GF-D8 (cell line): ENCODE measurements around the gene GRIK2.

ENCODE experiments used
- DNase-seq: peaks from one replicate; lab custom pipeline; 2025; lab: John Stamatoyannopoulos, UW

Gene GRIK2

DNA sequence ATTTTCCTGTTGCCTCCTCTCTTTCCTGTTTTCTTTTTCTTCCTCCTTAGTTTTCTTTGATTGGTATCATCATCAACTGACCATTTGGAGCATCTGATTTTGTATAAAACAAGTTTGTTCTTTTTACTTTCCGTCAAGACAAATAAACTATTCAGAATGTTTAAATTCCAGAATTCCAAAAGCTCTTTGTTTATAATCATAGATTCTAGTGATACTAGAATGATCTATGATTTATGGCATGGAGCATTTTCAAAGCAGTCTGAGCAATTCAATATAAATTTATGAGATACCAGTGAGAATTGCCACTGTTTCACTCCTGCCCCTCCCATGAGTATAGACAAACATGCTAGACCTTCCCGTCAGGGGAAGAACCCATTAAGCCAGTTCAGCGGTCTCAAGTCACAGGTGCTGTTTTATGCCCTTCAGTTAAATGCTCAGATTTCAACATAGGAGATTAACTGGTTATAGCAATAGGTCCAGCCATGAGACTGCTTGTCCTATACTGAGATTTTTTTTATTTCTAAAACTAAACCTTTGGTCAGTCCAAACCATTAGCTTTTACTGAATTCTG lies 60.7 kb downstream of the GRIK2 start:
- DNase-seq, result no peak

DNA sequence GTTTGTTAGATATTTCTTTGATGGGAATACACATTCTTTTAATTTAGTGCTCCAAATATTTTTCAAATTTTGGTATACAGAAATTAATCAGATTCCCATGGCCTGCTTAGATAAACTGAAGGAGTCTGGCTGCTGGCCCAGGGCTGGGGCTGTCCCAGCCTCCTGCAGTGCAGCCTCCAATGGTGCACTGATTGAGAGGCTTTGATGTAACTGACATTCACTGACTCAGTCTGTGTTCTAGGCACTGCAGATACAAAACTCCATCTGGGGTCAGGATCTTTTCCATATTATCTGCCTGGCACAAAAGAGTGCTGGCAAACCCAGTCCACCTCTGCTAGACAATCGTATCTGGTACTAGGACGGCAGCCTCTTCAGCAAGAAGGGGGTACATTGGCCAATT lies 64.8 kb downstream of the GRIK2 start:
- no peak for DNase-seq

DNA sequence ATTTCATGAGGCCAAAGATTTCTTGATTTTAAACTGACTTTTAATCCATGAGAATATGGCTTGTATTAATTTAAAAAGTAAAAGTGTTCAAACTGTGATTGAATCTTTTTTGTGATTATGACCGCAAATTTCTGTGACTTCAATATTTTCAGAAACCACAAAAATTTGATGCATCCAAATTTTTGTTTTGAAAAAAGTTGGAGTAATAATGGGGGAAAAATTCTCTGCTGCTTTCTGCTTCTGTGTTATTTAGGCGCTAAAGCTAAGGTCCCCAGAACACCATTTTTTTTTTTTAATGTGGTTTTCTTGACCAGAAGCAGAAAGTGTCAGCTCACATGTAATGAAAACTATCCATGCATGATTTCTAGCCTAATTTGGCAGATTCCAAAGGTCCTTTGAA lies 65.3 kb downstream of the GRIK2 start:
- no peak for DNase-seq

DNA sequence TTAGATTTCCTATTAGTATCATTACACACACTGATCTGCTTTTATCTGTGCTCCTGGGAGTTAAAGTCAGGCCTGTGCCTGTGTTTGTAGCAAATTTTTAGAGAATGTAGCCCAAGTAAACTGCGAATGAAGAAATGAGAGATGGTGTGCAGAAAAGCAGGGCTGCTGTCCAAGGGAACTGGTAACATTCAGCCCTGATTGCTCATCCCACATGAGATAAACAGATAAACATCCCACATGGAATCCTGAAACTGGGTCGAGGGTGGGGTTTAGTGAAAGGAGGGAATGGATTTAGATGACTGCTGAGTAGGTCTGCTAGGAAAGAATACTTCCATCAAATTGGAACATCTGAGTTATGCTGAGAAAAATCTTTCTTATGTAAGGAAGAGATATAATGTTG lies 69.1 kb downstream of the GRIK2 start:
- no peak for DNase-seq

DNA sequence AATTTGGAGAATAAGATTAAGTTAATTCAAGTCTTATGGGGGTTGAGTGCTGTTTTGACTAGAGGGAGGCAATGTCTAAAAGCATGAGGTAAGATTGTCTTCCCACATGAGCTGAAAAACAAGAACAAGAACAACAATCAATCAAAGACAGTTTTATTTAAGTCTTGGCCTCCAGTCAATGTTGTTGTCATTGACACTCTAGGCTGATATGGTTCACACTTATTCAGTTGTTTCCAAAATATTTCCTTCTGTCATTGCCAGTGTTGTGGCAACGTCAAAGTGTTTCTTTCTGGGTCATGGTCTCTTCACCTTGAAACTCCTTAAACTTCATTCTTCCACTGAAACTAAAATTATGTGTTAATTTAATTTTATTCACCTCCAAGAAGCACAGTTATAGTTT lies 72.4 kb downstream of the GRIK2 start:
- DNase-seq, result no peak

DNA sequence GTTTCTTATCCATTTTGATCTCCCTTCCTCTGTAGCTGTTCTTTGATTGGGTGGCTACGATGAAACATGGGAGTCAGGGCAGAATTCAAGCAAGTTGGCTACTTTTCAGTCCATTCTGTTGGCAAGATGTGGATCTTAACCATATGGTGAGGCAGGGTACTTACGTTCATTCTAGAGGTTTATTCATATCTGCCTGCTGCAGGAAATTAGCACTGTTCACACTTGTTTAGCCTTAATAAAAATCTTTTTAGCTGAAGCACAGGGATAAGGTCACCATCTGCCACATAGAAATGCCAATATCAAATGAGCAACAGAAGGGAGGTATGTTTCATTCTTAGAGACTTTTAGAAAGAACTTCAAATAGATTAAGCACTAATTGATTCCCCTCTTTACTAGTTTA lies 83.9 kb downstream of the GRIK2 start:
- no peak for DNase-seq

DNA sequence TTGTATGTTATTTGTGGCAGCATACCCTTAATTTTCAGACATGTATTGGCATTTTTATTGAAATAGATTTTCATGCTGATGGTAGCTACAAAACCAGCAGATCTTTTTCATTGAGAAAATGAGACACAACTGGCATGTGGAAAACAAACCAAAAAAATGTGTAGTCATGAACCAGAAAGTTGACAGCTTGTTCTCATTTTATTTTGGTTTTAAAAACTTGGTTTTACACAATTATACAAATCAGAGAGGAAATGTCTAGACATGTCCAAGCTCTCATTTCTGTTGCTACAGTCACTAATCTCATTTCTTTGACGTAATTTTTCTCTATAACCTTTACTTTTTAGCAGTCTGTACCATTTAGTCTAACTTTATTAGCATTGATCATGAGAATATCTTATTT lies 85.4 kb downstream of the GRIK2 start:
- DNase-seq, result no peak

DNA sequence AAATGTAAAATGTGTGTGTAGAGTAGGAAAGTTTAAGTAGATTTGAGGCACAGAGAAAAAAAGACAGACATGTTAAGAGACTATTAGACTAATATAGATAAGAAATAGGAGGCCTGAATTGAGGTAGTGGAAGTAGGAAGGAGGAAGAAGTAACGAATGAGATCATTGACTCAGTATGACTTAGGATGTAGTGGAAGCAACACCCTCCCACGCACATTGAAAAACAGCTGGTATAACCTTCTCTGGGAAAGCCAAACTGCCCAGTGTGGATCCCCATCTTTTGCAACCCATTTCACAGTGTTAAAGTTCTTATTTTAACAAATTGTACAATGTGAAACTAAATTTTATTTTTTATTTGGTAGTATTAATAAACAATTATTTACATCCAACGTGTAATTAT lies 89.1 kb downstream of the GRIK2 start:
- no peak for DNase-seq

DNA sequence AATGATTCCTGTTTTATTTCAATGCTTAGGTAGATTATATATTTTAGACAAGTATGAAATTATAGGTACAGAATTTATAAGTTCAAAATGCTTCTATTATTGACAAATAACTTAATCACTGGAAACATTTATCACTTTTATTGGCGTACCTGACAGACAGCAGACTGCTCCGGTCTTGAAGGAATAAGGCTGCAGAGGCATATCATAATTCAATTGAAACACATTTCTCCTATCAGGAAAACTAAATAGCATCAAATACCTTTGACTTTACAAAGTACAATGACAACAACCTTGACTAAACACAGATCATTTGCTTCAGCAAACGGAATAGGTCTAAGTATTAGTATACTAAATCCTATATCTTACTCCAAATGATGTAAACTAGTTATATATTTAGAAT lies 91.3 kb downstream of the GRIK2 start:
- no peak for DNase-seq

DNA sequence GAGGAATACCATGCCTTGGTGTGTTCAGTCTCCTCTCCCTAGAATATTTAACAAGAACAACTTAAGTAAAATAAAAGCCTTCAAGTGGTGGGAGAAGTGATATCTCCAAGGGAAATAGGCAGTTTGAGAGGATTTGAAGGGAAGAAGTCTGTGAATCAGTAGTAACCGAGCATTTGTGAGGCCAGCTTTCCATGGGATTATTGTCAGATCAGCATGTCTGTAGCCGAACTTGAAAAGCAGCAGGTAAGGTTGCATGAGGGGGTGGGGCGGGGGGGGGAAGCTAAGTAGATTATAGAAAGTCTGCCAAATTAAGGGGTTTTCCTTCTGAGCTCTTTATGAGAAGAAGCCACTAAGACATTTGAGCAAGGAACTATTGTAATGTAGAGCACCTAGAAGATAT lies 92.6 kb downstream of the GRIK2 start:
- no peak for DNase-seq

DNA sequence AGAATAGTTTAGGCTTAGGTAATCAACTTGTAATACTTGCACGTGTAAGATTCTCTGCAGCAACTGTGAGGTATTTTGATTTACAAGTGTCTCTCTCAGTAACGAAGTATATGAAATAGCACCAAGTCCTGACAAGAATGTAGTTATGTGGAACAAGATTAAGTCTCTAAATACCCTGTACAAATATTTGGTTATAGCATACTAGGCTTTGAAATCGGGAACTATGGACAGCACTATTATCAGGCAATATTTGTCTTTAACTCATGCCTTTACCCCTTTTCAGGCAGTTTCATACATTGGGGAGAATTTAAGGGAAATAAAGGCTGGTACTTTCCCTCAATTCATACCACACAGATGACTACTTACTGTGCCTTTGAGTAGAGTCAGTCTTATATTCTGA lies 93.2 kb downstream of the GRIK2 start:
- DNase-seq, result no peak

DNA sequence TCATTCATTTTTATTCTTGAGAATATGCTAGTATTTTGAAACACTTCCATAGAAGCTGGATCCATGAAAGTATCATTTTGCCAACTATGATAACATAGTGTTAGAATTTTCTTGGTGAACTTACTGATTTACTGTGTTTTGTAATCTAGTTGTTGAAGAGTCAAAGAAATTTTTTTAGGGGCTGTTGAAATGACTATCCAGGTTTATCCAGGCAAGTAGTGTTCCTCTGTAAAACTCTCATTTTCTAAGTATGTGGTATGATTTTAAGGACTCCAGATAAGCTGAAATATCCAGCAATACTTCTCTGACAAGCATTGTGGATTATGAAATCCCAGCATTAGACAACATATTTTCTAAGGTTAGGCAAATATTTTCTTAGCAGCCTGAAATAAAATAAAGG lies 95.9 kb downstream of the GRIK2 start:
- no peak for DNase-seq

DNA sequence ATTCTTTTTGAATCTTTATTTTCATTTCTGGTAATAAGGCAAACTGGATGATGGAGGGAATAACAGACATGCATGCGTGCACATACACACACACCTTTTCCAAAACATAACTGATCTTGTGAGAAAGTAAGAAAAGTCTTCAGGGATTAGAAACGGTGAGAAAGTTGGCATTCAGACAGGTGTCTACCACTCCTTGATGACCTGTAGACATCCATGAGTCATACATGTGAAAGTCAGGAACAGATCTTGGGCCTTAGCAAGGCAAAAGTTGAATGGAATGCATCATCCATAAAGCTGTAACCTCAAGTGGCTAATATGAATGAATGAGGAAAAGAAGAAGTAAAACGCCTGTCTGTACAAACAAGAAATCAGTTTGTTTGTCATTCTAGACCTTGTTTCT lies 97.3 kb downstream of the GRIK2 start:
- no peak for DNase-seq

DNA sequence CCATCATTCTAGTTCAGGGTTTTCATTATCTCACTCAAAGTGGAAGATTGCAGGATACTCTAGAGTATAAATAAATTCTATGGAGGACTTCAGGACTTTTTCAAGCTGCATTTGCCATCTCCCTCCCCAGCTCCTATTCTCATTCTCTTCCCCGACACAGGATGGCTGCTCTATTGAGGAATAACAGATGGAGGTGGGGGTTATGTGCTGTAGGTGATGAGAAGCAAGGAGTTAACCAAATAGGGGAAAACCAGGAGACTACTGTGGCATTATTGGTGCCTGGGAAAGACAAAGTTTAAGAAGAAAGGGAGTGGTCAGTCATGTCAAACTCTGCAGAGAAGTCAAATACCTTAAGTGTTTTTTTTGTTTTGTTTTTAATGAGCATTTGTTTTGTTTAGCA lies 109.3 kb downstream of the GRIK2 start:
- DNase-seq, result no peak

DNA sequence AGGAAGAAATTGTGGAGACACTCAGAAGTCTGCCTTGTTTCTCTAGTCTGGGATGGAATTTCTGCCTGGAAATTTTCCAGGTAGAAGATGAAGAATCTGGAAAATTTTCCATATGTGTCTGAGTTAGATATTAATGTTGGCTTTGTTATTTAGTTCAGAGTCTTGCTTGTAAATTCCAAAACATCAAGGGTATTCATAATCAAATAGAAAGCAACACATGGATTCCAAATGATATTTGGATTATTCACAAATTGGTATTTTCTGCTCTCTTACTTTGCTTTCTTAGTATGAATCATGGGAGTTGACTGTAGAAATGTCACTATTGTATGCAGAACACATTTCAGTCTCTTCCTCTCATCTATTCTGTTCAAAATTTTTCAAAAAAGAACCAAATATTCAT lies 116.0 kb downstream of the GRIK2 start:
- no peak for DNase-seq

DNA sequence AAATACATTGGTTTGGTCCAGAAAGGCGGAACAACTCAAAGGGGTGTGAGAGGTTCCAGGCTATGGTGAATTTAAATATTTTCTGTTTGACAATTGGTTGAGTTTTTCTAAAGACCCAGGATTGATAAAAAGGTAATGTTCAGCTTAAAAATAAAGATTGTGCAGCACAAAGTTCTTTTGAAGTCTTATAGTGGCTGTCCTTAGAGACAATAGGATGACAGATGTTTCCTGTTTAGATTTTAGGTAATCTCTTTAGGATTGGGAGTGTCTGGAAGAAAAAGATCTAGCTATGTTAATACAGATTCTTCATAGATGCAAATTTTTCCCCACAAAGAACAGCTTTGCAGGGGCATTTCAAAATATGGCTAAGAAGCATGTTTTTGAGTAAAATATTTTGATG lies 119.7 kb downstream of the GRIK2 start:
- DNase-seq, result no peak

DNA sequence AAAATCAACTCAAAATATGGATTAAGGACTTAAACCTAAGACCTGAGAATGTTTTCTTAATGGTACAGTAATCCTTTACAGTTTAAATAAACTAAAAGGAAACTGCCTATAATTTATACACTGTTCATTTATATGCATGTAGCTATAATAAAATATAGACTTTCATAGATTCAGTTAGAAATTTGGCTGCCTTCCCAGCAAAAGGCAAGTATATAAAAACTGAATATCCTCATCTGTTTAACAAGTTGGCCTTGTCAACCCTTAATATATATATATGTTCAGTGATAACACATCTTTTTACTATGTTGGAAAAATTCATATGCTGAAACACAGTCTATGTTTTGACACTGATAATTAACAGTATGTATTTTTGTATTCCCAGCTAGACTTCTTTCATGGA lies 123.1 kb downstream of the GRIK2 start:
- DNase-seq, result no peak

DNA sequence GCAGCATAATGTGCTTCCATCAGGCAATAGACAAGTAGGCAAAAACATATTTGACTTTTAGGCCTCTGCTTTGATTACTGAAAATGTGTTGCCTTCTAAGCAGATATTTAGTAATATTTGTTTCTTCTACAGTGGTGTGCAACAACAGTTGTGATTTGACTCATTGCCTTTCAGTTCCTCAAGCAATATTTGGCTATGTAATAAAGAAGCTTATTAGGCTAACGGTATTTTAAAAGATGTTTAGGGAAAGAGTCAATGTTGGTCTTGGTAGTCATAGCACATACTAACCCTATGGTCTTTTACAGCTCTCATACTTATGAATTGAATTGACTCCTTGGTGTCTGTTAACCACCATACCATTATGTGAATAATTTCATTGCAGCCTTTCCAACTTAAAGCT lies 124.1 kb downstream of the GRIK2 start:
- DNase-seq, result no peak

DNA sequence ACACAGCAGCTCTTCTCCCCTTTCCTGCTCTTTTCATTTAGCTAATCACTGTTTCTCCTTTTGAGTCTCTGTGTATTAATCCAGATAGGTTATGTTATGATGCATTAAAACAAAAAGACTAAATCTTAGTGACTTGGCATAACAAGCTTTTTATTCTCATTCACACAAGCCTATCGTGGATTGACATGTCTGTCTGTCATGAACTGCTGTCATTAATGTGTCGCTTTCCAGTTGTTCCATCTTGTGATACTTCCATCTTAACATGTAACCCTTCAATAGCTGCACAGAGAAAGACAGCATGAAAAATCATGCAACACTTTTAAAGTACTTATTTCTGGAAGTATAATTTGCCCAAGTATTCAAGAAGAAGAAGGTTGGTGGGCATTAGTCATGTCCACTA lies 128.7 kb downstream of the GRIK2 start:
- no peak for DNase-seq

DNA sequence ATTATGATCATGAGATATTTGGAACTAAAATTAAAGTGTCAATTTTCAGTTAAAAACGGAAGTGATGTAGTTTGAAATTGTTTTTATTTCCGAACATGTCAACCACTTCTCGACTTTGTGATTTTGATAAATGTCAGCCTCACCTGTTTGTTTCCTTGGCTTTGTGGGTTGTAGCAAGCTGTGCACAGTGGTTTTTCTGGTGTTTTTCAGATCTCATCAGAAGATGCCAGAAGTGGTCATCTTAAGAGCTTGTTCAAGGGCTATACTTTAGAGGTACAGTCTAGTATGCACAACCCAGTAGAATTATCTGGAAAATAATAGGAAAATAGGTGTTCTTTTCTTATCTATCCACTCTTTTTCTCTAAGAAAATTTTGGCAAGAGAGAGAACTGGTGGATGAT lies 134.0 kb downstream of the GRIK2 start:
- no peak for DNase-seq

DNA sequence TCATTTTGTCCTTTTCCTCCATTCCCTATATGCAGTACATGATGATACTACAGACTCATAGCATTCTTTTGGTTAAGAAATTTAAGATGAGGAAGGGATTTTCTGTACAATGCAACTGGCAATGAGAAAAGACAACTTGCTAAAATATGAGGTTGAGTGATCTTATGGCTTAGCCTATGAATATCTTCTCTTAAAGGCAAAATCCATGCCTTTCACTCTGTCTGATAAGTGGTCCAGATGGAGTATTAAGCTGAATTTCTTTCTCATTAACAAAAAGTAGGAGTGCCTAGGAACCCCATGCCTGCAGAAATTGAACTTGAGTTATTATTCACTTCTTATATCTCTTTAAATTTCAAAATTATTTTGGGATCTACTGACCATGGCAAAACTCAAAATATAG lies 135.3 kb downstream of the GRIK2 start:
- DNase-seq, result no peak

DNA sequence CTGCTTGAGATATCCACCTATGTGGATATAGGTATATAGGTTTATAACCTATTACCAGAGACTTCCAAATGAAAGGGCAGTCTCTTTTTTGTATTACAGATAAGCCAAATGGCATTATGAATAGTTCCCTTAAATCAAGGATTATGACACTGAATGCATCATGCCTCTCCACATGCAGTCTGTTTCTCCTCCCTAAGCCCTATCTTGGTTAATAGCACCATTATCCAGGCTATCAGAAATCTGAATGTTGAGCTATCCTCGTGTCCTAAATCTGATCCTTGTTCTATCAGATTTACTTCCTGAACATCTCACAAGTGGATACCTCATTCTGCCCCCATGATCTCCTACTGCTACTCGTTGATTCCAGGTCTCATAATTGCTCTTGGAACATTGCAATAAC lies 138.0 kb downstream of the GRIK2 start:
- no peak for DNase-seq

DNA sequence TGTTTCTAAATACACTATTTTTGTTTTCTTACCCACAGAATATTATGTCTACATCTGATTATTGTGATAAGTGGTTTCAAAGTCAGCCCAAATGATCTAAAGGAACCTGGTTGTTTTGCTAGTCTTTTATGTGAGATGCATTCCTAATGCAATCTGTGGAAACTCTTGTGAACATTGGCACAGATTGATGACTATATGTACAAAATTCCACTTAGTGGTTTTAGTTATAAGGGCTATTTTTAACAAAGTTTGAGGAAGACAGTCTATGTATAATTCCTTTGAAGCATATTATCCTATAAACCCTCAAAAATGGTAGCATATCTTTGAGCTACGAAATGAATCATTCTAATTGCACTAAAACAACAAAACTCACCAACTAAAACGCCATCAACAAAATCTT lies 140.9 kb downstream of the GRIK2 start:
- DNase-seq, result no peak

DNA sequence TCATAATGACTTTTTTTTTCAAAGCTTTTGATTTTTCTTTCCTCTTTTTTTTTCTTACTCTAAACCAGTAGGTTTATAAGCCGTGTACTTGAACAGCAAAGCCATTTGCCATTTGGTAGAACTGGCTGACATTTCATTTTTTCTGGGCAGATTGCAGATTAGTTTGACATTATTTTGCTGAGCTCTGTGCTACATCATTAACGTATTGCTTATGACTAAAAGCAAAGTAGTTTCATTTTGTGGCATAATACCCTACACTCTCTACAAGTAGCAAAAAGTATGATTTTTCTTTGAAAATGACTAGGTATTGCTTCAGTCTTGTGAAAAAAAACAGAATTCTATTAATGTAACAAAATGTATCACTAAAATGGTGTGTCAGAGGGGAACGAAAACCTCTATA lies 141.3 kb downstream of the GRIK2 start:
- DNase-seq, result no peak

DNA sequence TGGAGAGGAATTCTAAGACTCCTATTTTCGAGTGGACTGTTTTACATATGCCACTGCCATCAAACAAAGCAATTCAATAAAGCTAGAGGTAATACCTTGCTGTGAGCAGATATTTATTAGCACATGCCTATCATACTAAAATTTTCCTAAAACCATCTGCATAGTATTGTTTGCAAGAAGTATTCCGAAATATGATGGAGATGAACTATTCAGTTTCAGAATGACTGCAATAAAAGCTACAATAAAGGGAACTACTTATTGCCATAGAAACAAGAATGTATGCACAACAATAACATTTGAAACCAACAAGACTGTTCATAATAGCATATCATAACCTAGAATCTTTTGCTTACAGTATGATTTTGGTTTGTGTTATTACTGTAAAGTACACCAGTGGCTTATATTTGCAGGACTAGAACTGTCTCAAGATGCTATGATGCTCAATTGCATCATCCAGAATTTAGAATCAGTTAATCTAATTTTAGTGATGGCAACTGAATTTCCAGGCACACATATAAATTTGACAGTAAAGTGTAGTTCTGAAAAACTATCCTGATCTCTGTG lies 144.3 kb downstream of the GRIK2 start:
- no peak for DNase-seq
